Measurements from ENCODE around the gene OR1D5. TPM values are rescaled to one million over a fixed set of nuclear protein-coding genes. Genes with fewer than 3 reads are reported as not detected.

The OR1D5 gene
- total and polyA plus RNA-seq, 10 donors, result not detected

DNA sequence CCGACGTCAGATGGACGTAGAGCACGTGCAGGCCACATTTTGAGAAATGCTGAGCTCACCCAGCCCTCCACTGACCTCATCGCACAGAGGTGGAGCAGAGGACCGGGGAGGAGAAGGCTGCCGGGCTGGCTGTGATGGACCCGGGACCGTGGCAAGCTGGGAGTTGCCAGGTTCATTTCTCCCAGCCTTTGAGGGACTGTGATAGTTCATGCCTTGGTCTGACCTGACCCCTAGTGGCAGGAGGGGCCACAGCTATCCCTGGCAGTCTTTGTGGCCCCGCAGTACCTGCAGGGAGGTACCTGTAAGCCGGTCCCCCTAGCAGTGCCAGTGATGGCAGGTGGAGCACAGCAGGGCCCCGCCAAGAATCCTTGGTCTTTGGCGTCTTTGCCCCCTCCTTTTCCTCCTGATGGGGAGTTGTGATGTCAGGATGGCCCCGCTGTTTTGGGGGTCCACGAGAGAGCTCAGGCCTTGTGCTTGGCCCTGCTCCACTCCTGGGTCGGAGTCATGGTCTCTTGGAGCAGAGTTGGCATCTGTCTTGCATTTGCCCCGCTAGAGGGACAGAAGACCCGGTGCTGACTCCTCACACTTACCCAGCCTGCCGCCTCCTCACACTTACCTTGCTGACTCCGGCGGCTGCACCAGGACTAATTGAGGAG, 50.4 kb downstream of the OR1D5 start:
- DNase-seq, result peak; percentile 87
- intact Hi-C loops (cut with DNase I; ENCODE audit: low total_unique reads), result loop anchor here (5.0 kb wide), 2 partner anchors 166 to 226 kb away; no protein-coding TSS in a partner anchor
- WGBS, 5 donors, result 56 to 84% (median 69%) methylated on average over 18 to 21 of the region's 21 CpGs

More for the DNA sequence above, 50.4 kb downstream of the OR1D5 start:
- H3K27me3 ChIP-seq (replicated peaks in 1 of 7), result no peaks in the 10 kb centered on the region
- H3K4me1 ChIP-seq, result no peaks in the 10 kb centered on the region
- H3K36me3 ChIP-seq, result peaks cover 0 to 96% (median 8%) of the 10 kb centered on the region in 6 donors
- no peaks in the 10 kb centered on the region for H3K9me3 ChIP-seq
- no peak for TF ChIP-seq POLR2A (IDR thresholded peaks at IDR 0.05)
- TF ChIP-seq, protein P1, sequence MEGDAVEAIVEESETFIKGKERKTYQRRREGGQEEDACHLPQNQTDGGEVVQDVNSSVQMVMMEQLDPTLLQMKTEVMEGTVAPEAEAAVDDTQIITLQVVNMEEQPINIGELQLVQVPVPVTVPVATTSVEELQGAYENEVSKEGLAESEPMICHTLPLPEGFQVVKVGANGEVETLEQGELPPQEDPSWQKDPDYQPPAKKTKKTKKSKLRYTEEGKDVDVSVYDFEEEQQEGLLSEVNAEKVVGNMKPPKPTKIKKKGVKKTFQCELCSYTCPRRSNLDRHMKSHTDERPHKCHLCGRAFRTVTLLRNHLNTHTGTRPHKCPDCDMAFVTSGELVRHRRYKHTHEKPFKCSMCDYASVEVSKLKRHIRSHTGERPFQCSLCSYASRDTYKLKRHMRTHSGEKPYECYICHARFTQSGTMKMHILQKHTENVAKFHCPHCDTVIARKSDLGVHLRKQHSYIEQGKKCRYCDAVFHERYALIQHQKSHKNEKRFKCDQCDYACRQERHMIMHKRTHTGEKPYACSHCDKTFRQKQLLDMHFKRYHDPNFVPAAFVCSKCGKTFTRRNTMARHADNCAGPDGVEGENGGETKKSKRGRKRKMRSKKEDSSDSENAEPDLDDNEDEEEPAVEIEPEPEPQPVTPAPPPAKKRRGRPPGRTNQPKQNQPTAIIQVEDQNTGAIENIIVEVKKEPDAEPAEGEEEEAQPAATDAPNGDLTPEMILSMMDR (IDR thresholded peaks at IDR 0.05 in 8 of 11, conservative IDR thresholded peaks at IDR 0.05 in 3 of 11), result peak; percentile 69 to 92 (median 86)
- TF ChIP-seq POLR2AphosphoS5 (IDR thresholded peaks at IDR 0.05), result no peak
- no peak overlapping the region for H3K27ac ChIP-seq
- no peak overlapping the region for H3K4me3 ChIP-seq

Other genes starting within 250 kb of the OR1D5 start
- not detected for gene OR1D2, start 40.8 kb upstream of the OR1D5 start, total RNA-seq
- not detected for gene OR1D2, start 40.8 kb upstream of the OR1D5 start, polyA plus RNA-seq
- gene OR1G1, start 63.9 kb upstream of the OR1D5 start, total RNA-seq, result not detected
- gene OR1G1, start 63.9 kb upstream of the OR1D5 start, polyA plus RNA-seq, result not detected
- not detected for gene OR1A2, start 133.9 kb upstream of the OR1D5 start, total RNA-seq
- gene OR1A2, start 133.9 kb upstream of the OR1D5 start, polyA plus RNA-seq, result not detected
- gene OR1A1, start 144.1 kb upstream of the OR1D5 start, total RNA-seq, result not detected
- not detected for gene OR1A1, start 144.1 kb upstream of the OR1D5 start, polyA plus RNA-seq
- under 1 TPM in 1 of 7 donors, not detected in 6; 0.32 TPM for gene OR3A1, start 234.8 kb upstream of the OR1D5 start, total RNA-seq
- under 1 TPM in 1 of 3 donors, not detected in 2; 0.16 TPM for gene OR3A1, start 234.8 kb upstream of the OR1D5 start, polyA plus RNA-seq

All from spleen (tissue), 11 donors.